GM23338 (cell line): ENCODE measurements around the gene TAS2R43. TPM values are rescaled to one million over a fixed set of nuclear protein-coding genes. Genes with fewer than 3 reads are reported as not detected.

ENCODE experiments used
- ATAC-seq: fragments of 200-7000 bp; cut with Tn5 transposase; 3 replicates; pipeline ENCODE4 v1.9.1; 2020
- DNase-seq: peaks from one replicate; pipeline ENCODE4 v3.0.0-alpha.2; 2015; ENCODE audit warnings: low spot score
- H2AFZ ChIP-seq: fragments of 200-600 bp; sonication (generic); 2 replicates; pipeline ENCODE4 v1.8.0; 2016; ENCODE audit warnings: antibody characterized with exemption, mild to moderate bottlenecking, moderate library complexity
- H3F3A ChIP-seq: fragments of 200-600 bp; sonication (generic); replicated peaks from 2 replicates; pipeline ENCODE4 v1.8.0; 2017; ENCODE audit warnings: antibody characterized with exemption, mixed run types, low read depth
- H3K27ac ChIP-seq: fragments of 200-600 bp; sonication (generic); 2 replicates; pipeline ENCODE4 v1.6.1; 2016; ENCODE audit warnings: low read depth
- H3K27me3 ChIP-seq: fragments of 200-600 bp; sonication (generic); 2 replicates; pipeline ENCODE4 v1.8.0; 2016; ENCODE audit warnings: mild to moderate bottlenecking, mixed run types, moderate library complexity; ENCODE audit not compliant: insufficient read depth
- H3K36me3 ChIP-seq: fragments of 200-600 bp; sonication (generic); 2 replicates; pipeline ENCODE4 v1.8.0; 2016; ENCODE audit warnings: mild to moderate bottlenecking; ENCODE audit not compliant: insufficient read depth
- H3K4me1 ChIP-seq: fragments of 200-600 bp; sonication (generic); 2 replicates; pipeline ENCODE4 v1.8.0; 2016; ENCODE audit warnings: mild to moderate bottlenecking, moderate library complexity; ENCODE audit not compliant: insufficient read depth
- H3K4me2 ChIP-seq: fragments of 200-600 bp; sonication (generic); 2 replicates; pipeline ENCODE4 v1.7.1; 2017; ENCODE audit warnings: mixed run types
- H3K4me3 ChIP-seq: fragments of 200-600 bp; sonication (generic); 2 replicates; pipeline ENCODE4 v1.6.1; 2016; ENCODE audit warnings: mixed run types
- H3K79me2 ChIP-seq: fragments of 200-600 bp; sonication (generic); replicated peaks from 2 replicates; pipeline ENCODE4 v1.8.0; 2017; ENCODE audit warnings: mild to moderate bottlenecking; ENCODE audit not compliant: insufficient read depth
- H3K9me2 ChIP-seq: fragments of 200-600 bp; sonication (generic); 2 replicates; pipeline ENCODE4 v1.8.0; 2017; ENCODE audit not compliant: insufficient read depth
- H4K20me1 ChIP-seq: fragments of 200-600 bp; sonication (generic); replicated peaks from 2 replicates; pipeline ENCODE4 v1.8.0; 2017; ENCODE audit warnings: mild to moderate bottlenecking; ENCODE audit not compliant: insufficient read depth
- H3K27ac Mint-ChIP-seq: 2 replicates; pipeline ENCODE4 v1.8.0; 2020; ENCODE audit warnings: inconsistent platforms, mild to moderate bottlenecking, moderate library complexity, mixed read lengths
- H3K27me3 Mint-ChIP-seq: 3 replicates; pipeline ENCODE4 v1.8.0; 2022; ENCODE audit warnings: low read depth, mild to moderate bottlenecking, moderate library complexity, mixed read lengths, inconsistent platforms; ENCODE audit not compliant: insufficient read depth, poor library complexity
- H3K36me3 Mint-ChIP-seq: 3 replicates; pipeline ENCODE4 v1.8.0; 2021; ENCODE audit warnings: low read depth, mild to moderate bottlenecking, inconsistent platforms, moderate library complexity, mixed read lengths
- H3K4me1 Mint-ChIP-seq: 3 replicates; pipeline ENCODE4 v1.8.0; 2020; ENCODE audit warnings: mild to moderate bottlenecking, inconsistent platforms, mixed read lengths
- H3K4me3 Mint-ChIP-seq: 3 replicates; pipeline ENCODE4 v1.8.0; 2021; ENCODE audit warnings: moderate library complexity, mild to moderate bottlenecking, inconsistent platforms, mixed read lengths
- H3K9me3 Mint-ChIP-seq: 3 replicates; pipeline ENCODE4 v1.8.0; 2020; ENCODE audit warnings: moderate library complexity, mild to moderate bottlenecking, inconsistent platforms, mixed read lengths
- CREB1 ChIP-seq: fragments of 250-450 bp; sonication (Bioruptor Pico); IDR thresholded peaks from 2 replicates; pipeline ENCODE4 v1.5.0; 2020; ENCODE audit warnings: low read depth, mild to moderate bottlenecking, moderate library complexity
- CTCF ChIP-seq, 2 experiments: fragments of 200-600 bp in 1 of 2; sonication (generic) in 1 of 2; conservative IDR thresholded peaks; 2 replicates each; pipeline versions ENCODE4 v1.5.1 to v1.6.1; 2016 to 2017; ENCODE audit warnings: antibody characterized with exemption in 2 of 2, low read depth in 2 of 2, mild to moderate bottlenecking in 2 of 2, moderate library complexity in 1 of 2
- EZH2 ChIP-seq: fragments of 200-600 bp; sonication (generic); IDR thresholded peaks from one replicate; pipeline ENCODE4 v1.8.0; 2017; ENCODE audit warnings: antibody characterized with exemption, mild to moderate bottlenecking, low read depth; ENCODE audit not compliant: unreplicated experiment
- JUNB ChIP-seq: IDR thresholded peaks from one replicate; pipeline ENCODE4 v1.6.1; 2016; ENCODE audit warnings: antibody characterized with exemption; ENCODE audit not compliant: unreplicated experiment
- NANOG ChIP-seq: IDR thresholded peaks from 2 replicates; pipeline ENCODE4 v1.6.1; 2016; ENCODE audit warnings: antibody characterized with exemption, borderline replicate concordance
- POLR2AphosphoS5 ChIP-seq: IDR thresholded peaks from 2 replicates; pipeline ENCODE4 v1.6.1; 2016; ENCODE audit warnings: antibody characterized with exemption, low read depth
- STAT1 ChIP-seq: IDR thresholded peaks from one replicate; pipeline ENCODE4 v1.6.1; 2016; ENCODE audit warnings: antibody characterized with exemption; ENCODE audit not compliant: unreplicated experiment
- ZNF331 ChIP-seq: fragments of 250-450 bp; sonication (Bioruptor Pico); IDR thresholded peaks from 2 replicates; pipeline ENCODE4 v1.5.0; 2020; ENCODE audit warnings: low read depth, mild to moderate bottlenecking, moderate library complexity
- ZNF462 ChIP-seq: fragments of 250-450 bp; sonication (Bioruptor Pico); IDR thresholded peaks from 2 replicates; pipeline ENCODE4 v1.5.0; 2020; ENCODE audit warnings: mild to moderate bottlenecking, moderate library complexity
- polyA plus RNA-seq: library from polyadenylated mRNA; unstranded; fragments of >200 nt; fragmentation: Nextera tagmentation; extraction: Ambion mirVana; gene quantifications from 2 replicates; pipeline ENCODE4 v1.2.1, GENCODE V29; 2016
- total RNA-seq: library from RNA; depleted of rRNA; stranded (reverse); fragments of >200 nt; shearing (Covaris generic); gene quantifications from 2 replicates; pipeline ENCODE4 v1.2.3, GENCODE V29; 2014
- TF ChIP-seq, protein P1 (sequence below): IDR thresholded peaks from 2 replicates; pipeline ENCODE4 v1.6.1; 2016; ENCODE audit warnings: antibody characterized with exemption
- TF ChIP-seq, protein P2 (sequence below): IDR thresholded peaks from one replicate; pipeline ENCODE4 v1.6.1; 2018; ENCODE audit warnings: antibody characterized with exemption; ENCODE audit not compliant: unreplicated experiment

Gene TAS2R43
- total and polyA plus RNA-seq, 2 experiments from 2014 or later = 2.7 TPM; not detected in 1

GRCh38 chr12:11069854-11070365 lies 22.2 kb downstream of the TAS2R43 start:
- Mint-ChIP-seq H3K27ac (no peak overlapping the region), H3K36me3 (0 out of 3 replicates have a peak, but pooled peaks cover 3% of the 10 kb centered on the region), H3K4me1 (peaks cover 15% of the 10 kb centered on the region; the same call in 2 of the 3 replicates), H3K27me3 (peaks cover 1% of the 10 kb centered on the region), H3K4me3 (no peak overlapping the region), H3K9me3 (no peaks in the 10 kb centered on the region; the same call in 2 of the 3 replicates)
- Histone ChIP-seq H3K79me2 (peaks cover 7% of the 10 kb centered on the region; the same call in 1 of the 2 replicates), H3K4me2 (no peak overlapping the region), H4K20me1 (peaks cover 8% of the 10 kb centered on the region), H3K4me3 (no peak overlapping the region), H3K27me3 (no peaks in the 10 kb centered on the region), H3K9me2 (no peaks in the 10 kb centered on the region), H2AFZ (no peak overlapping the region), H3K4me1 (no peaks in the 10 kb centered on the region), H3F3A (no peaks in the 10 kb centered on the region), H3K27ac (no peak overlapping the region), H3K36me3 (no peaks in the 10 kb centered on the region)
- no peak for TF ChIP-seq EZH2
- TF ChIP-seq CREB1 (CRISPR knock-in tag) = no peak
- TF ChIP-seq POLR2AphosphoS5 = no peak
- TF ChIP-seq, protein P1, sequence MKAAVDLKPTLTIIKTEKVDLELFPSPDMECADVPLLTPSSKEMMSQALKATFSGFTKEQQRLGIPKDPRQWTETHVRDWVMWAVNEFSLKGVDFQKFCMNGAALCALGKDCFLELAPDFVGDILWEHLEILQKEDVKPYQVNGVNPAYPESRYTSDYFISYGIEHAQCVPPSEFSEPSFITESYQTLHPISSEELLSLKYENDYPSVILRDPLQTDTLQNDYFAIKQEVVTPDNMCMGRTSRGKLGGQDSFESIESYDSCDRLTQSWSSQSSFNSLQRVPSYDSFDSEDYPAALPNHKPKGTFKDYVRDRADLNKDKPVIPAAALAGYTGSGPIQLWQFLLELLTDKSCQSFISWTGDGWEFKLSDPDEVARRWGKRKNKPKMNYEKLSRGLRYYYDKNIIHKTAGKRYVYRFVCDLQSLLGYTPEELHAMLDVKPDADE = no peak
- no peak for TF ChIP-seq JUNB
- TF ChIP-seq NANOG = no peak
- no peak for TF ChIP-seq CTCF (conservative IDR thresholded peaks at IDR 0.05; ENCODE audit: low read depth in 2 of 2)
- TF ChIP-seq, protein P2, sequence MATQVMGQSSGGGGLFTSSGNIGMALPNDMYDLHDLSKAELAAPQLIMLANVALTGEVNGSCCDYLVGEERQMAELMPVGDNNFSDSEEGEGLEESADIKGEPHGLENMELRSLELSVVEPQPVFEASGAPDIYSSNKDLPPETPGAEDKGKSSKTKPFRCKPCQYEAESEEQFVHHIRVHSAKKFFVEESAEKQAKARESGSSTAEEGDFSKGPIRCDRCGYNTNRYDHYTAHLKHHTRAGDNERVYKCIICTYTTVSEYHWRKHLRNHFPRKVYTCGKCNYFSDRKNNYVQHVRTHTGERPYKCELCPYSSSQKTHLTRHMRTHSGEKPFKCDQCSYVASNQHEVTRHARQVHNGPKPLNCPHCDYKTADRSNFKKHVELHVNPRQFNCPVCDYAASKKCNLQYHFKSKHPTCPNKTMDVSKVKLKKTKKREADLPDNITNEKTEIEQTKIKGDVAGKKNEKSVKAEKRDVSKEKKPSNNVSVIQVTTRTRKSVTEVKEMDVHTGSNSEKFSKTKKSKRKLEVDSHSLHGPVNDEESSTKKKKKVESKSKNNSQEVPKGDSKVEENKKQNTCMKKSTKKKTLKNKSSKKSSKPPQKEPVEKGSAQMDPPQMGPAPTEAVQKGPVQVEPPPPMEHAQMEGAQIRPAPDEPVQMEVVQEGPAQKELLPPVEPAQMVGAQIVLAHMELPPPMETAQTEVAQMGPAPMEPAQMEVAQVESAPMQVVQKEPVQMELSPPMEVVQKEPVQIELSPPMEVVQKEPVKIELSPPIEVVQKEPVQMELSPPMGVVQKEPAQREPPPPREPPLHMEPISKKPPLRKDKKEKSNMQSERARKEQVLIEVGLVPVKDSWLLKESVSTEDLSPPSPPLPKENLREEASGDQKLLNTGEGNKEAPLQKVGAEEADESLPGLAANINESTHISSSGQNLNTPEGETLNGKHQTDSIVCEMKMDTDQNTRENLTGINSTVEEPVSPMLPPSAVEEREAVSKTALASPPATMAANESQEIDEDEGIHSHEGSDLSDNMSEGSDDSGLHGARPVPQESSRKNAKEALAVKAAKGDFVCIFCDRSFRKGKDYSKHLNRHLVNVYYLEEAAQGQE = no peak
- TF ChIP-seq ZNF331 = no peak
- TF ChIP-seq STAT1 = no peak
- TF ChIP-seq ZNF462 (CRISPR knock-in tag) = no peak
- DNase-seq = no peak
- ATAC-seq = no peak
